ELR (cell line): Measurements from ENCODE around the gene MRRF.

Source experiments
- DNase-seq: peaks from one replicate; pipeline ENCODE4 v3.0.0-alpha.2; 2015; ENCODE audit warnings: low read depth

MRRF gene

GRCh38 chr9:122264360-122265148 lies at the start of gene MRRF, which contains the start of gene RBM18:
MRRF (plus strand) TSS chr9:122264882; CDS start chr9:122270892, 6,010 bp downstream.
RBM18 (minus strand) TSS chr9:122264840; CDS start chr9:122261492, 3,348 bp downstream.
- DNase-seq, result peak; percentile 93

- DNase-seq, result no peak
Observed at GRCh38 chr9:122215663-122216062, 49.0 kb upstream of the MRRF start.

- DNase-seq, result no peak
Observed at GRCh38 chr9:122216138-122216797, 48.4 kb upstream of the MRRF start.

- no peak for DNase-seq
Observed at GRCh38 chr9:122216798-122217418, 47.8 kb upstream of the MRRF start.

- no peak for DNase-seq
Observed at GRCh38 chr9:122217640-122218039, 47.0 kb upstream of the MRRF start.

- peak; percentile 32 for DNase-seq
Observed at GRCh38 chr9:122218071-122218934, 46.4 kb upstream of the MRRF start.

- no peak for DNase-seq
Observed at GRCh38 chr9:122218935-122219855, 45.5 kb upstream of the MRRF start.

GRCh38 chr9:122219856-122220672 lies 44.6 kb upstream of the MRRF start:
- no peak for DNase-seq

- no peak for DNase-seq
Observed at GRCh38 chr9:122220673-122221182, 44.0 kb upstream of the MRRF start.

GRCh38 chr9:122221183-122221811 lies 43.4 kb upstream of the MRRF start:
- DNase-seq, result no peak

GRCh38 chr9:122222791-122223190 lies 41.9 kb upstream of the MRRF start:
- DNase-seq, result no peak

GRCh38 chr9:122223435-122223834 lies 41.2 kb upstream of the MRRF start:
- DNase-seq, result no peak

- DNase-seq, result no peak
Observed at GRCh38 chr9:122225312-122226141, 39.2 kb upstream of the MRRF start.

GRCh38 chr9:122226142-122226757 lies 38.4 kb upstream of the MRRF start:
- no peak for DNase-seq

GRCh38 chr9:122226758-122227574 lies 37.7 kb upstream of the MRRF start:
- no peak for DNase-seq

GRCh38 chr9:122227575-122227900 lies 37.1 kb upstream of the MRRF start:
- DNase-seq, result no peak

GRCh38 chr9:122228191-122228567 lies 36.5 kb upstream of the MRRF start:
- DNase-seq, result no peak
